GM06990 (cell line): ENCODE data around the gene ABCC3.
"Not testable (repeated sequence)": the region's sequence is repeated elsewhere in the genome, so short reads cannot be mapped to it uniquely, and the experiment has no call there.

ENCODE experiments used
- DNase-seq: peaks from one replicate; pipeline ENCODE4 v3.0.0-alpha.2; 2011; ENCODE audit not compliant: insufficient read length; ENCODE audit errors: extremely low read depth
- H3K27me3 ChIP-seq: replicated peaks from 2 replicates; pipeline ENCODE4 v1.6.0; 2011; ENCODE audit warnings: low read length; ENCODE audit not compliant: control insufficient read depth, insufficient read depth
- H3K36me3 ChIP-seq: 2 replicates; pipeline ENCODE4 v1.5.1; 2011; ENCODE audit warnings: low read length; ENCODE audit not compliant: control insufficient read depth, insufficient read depth
- H3K4me3 ChIP-seq: replicated peaks from 2 replicates; pipeline ENCODE4 v1.5.1; 2011; ENCODE audit warnings: low read depth, mild to moderate bottlenecking, control low read depth, low read length
- CTCF ChIP-seq: IDR thresholded peaks from 2 replicates; pipeline ENCODE4 v1.5.1; 2011; ENCODE audit warnings: low read length, control low read depth, mild to moderate bottlenecking, inconsistent platforms; ENCODE audit not compliant: insufficient read depth, poor library complexity, severe bottlenecking

Gene ABCC3

GRCh38 chr17:50721194-50722010 is 86.7 kb downstream of the ABCC3 start:
- TF ChIP-seq CTCF = no peak
- no peak for DNase-seq
- Histone ChIP-seq H3K36me3 (no peaks in the 10 kb centered on the region), H3K27me3 (no peaks in the 10 kb centered on the region), H3K4me3 (peak overlapping the region; percentile 91)

GRCh38 chr17:50722746-50723145 is 88.1 kb downstream of the ABCC3 start:
- no peak for TF ChIP-seq CTCF
- Histone ChIP-seq H3K27me3 (no peaks in the 10 kb centered on the region), H3K4me3 (no peak overlapping the region), H3K36me3 (no peaks in the 10 kb centered on the region)
- DNase-seq = no peak

GRCh38 chr17:50724622-50725021 is 89.9 kb downstream of the ABCC3 start:
- H3K4me3 ChIP-seq, H3K36me3 ChIP-seq, H3K27me3 ChIP-seq, DNase-seq: not testable (repeated sequence)

GRCh38 chr17:50725769-50726655 is 91.3 kb downstream of the ABCC3 start:
- peaks cover 2% of the 10 kb centered on the region for H3K36me3 ChIP-seq
- DNase-seq = no peak
- H3K4me3 ChIP-seq = no peak overlapping the region

GRCh38 chr17:50728112-50728429 is 93.4 kb downstream of the ABCC3 start:
- no peak for DNase-seq
- Histone ChIP-seq H3K4me3 (no peak overlapping the region), H3K36me3 (peaks cover 2% of the 10 kb centered on the region), H3K27me3 (no peaks in the 10 kb centered on the region)
- no peak for TF ChIP-seq CTCF

More at GRCh38 chr17:50725769-50726655, 91.3 kb downstream of the ABCC3 start:
- no peaks in the 10 kb centered on the region for H3K27me3 ChIP-seq
- no peak for TF ChIP-seq CTCF
